ENCODE results near the gene ZIK1. TPM values are rescaled to one million over a fixed set of nuclear protein-coding genes. Genes with fewer than 3 reads are reported as not detected.

The ZIK1 gene
- 1 to 10 TPM in 3 of 4 donors, under 1 TPM in 1; 0.65 to 8.7 (median 3.9) TPM for total RNA-seq

GRCh38 chr19:57583521-57584416 is at the start of gene ZIK1:
ZIK1 (plus strand) TSS chr19:57584145; CDS start chr19:57584357, 212 bp downstream.
- TF ChIP-seq CTCF (IDR thresholded peaks at IDR 0.05; ENCODE audit: low read depth), result no peak

GRCh38 chr19:57537953-57538547 is 45.9 kb upstream of the ZIK1 start:
- no peak for TF ChIP-seq CTCF (IDR thresholded peaks at IDR 0.05; ENCODE audit: low read depth)

- TF ChIP-seq CTCF (IDR thresholded peaks at IDR 0.05; ENCODE audit: low read depth), result no peak
Observed at GRCh38 chr19:57546513-57546912, 37.4 kb upstream of the ZIK1 start.

- TF ChIP-seq CTCF (IDR thresholded peaks at IDR 0.05; ENCODE audit: low read depth), result no peak
Observed at GRCh38 chr19:57552432-57552831, 31.5 kb upstream of the ZIK1 start.

- TF ChIP-seq CTCF (IDR thresholded peaks at IDR 0.05; ENCODE audit: low read depth), result no peak
Observed at GRCh38 chr19:57557659-57558058, 26.3 kb upstream of the ZIK1 start.

- TF ChIP-seq CTCF (IDR thresholded peaks at IDR 0.05; ENCODE audit: low read depth), result no peak
Observed at GRCh38 chr19:57558525-57558924, 25.4 kb upstream of the ZIK1 start.

- TF ChIP-seq CTCF (IDR thresholded peaks at IDR 0.05; ENCODE audit: low read depth), result no peak
Observed at GRCh38 chr19:57559008-57559403, 24.9 kb upstream of the ZIK1 start.

Data from subcutaneous adipose tissue (tissue), 4 donors.